ENCODE measurements around the gene S100A1.
"Not testable (repeated sequence)": the region's sequence is repeated elsewhere in the genome, so short reads cannot be mapped to it uniquely, and the experiment has no call there.

S100A1 gene

GRCh38 chr1:153627715-153628626 is at the start of gene S100A1:
S100A1 (plus strand) TSS chr1:153628434; CDS start chr1:153630522, 2,088 bp downstream.
- intact Hi-C loops (cut with DNase I): loop anchor here (5.0 kb wide), 1 partner anchor 56 kb away; no protein-coding TSS in a partner anchor
- DNase-seq: peak; percentile 55 to 95 (median 76)

GRCh38 chr1:153578490-153578889 is 49.7 kb upstream of the S100A1 start:
- DNase-seq: no peak
- intact Hi-C loops (cut with DNase I): no loop called here

GRCh38 chr1:153578936-153579335 is 49.3 kb upstream of the S100A1 start:
- DNase-seq: peak in 1 of 10 donors; percentile 43
- intact Hi-C loops (cut with DNase I): no loop called here

GRCh38 chr1:153582836-153583235 is 45.4 kb upstream of the S100A1 start:
- intact Hi-C loops (cut with DNase I): not testable (repeated sequence)
- DNase-seq: peak in 1 of 10 donors; percentile 81

- intact Hi-C loops (cut with DNase I): not testable (repeated sequence)
- DNase-seq: peak in 1 of 10 donors; percentile 15
Observed at GRCh38 chr1:153583514-153583913, 44.7 kb upstream of the S100A1 start.

- intact Hi-C loops (cut with DNase I): no loop called here
- DNase-seq: no peak
Observed at GRCh38 chr1:153583976-153584375, 44.3 kb upstream of the S100A1 start.

GRCh38 chr1:153585006-153585405 is 43.2 kb upstream of the S100A1 start:
- DNase-seq: no peak
- intact Hi-C loops (cut with DNase I): no loop called here

- no peak for DNase-seq
- intact Hi-C loops (cut with DNase I): no loop called here
Observed at GRCh38 chr1:153586347-153586746, 41.9 kb upstream of the S100A1 start.

- peak in 1 of 10 donors; percentile 44 for DNase-seq
- intact Hi-C loops (cut with DNase I): no loop called here
Observed at GRCh38 chr1:153587314-153587713, 40.9 kb upstream of the S100A1 start.

- peak in 1 of 10 donors; percentile 18 for DNase-seq
- intact Hi-C loops (cut with DNase I): not testable (repeated sequence)
Observed at GRCh38 chr1:153588033-153588432, 40.2 kb upstream of the S100A1 start.

GRCh38 chr1:153588482-153588881 is 39.8 kb upstream of the S100A1 start:
- intact Hi-C loops (cut with DNase I): no loop called here
- DNase-seq: no peak

- intact Hi-C loops (cut with DNase I): no loop called here
- peak in 1 of 10 donors; percentile 3 for DNase-seq
Observed at GRCh38 chr1:153592748-153593147, 35.5 kb upstream of the S100A1 start.

GRCh38 chr1:153597206-153597605 is 31.0 kb upstream of the S100A1 start:
- no peak for DNase-seq
- intact Hi-C loops (cut with DNase I): no loop called here

GRCh38 chr1:153598309-153599172 is 29.7 kb upstream of the S100A1 start:
- peak in 1 of 10 donors; percentile 41 for DNase-seq
- intact Hi-C loops (cut with DNase I): no loop called here

GRCh38 chr1:153599847-153600246 is 28.4 kb upstream of the S100A1 start:
- intact Hi-C loops (cut with DNase I): no loop called here
- peak in 1 of 10 donors; percentile 24 for DNase-seq

- intact Hi-C loops (cut with DNase I): no loop called here
- no peak for DNase-seq
Observed at GRCh38 chr1:153602749-153603148, 25.5 kb upstream of the S100A1 start.

GRCh38 chr1:153606194-153606593 is 22.0 kb upstream of the S100A1 start:
- intact Hi-C loops (cut with DNase I): no loop called here
- peak in 1 of 10 donors; percentile 7 for DNase-seq

GRCh38 chr1:153607381-153607780 is 20.9 kb upstream of the S100A1 start:
- DNase-seq: peak in 1 of 10 donors; percentile 72
- intact Hi-C loops (cut with DNase I): no loop called here

GRCh38 chr1:153608089-153608682 is 20.0 kb upstream of the S100A1 start:
- peak in 1 of 10 donors; percentile 70 for DNase-seq
- intact Hi-C loops (cut with DNase I): no loop called here

- intact Hi-C loops (cut with DNase I): no loop called here
- peak in 8 of 10 donors; percentile 56 to 94 (median 72) for DNase-seq
Observed at GRCh38 chr1:153608742-153609584, 19.3 kb upstream of the S100A1 start.

Data from posterior cingulate gyrus (tissue), 11 donors.